Gastrocnemius medialis (tissue), 4 donors: ENCODE results near the gene MYLK. TPM values are rescaled to one million over a fixed set of nuclear protein-coding genes. Genes with fewer than 3 reads are reported as not detected.

Source experiments
- ATAC-seq, 2 donors: fragments of 150-250 bp; one replicate each; pipeline ENCODE4 v1.9.1; 2016
- DNase-seq, 2 donors: peaks; one replicate each; pipeline ENCODE4 v3.0.0-alpha.2; 2019
- H3K27ac ChIP-seq, 4 donors: fragments of 200-600 bp; sonication (generic); 1 replicate in 1 of 4; 2 replicates in 3 of 4; pipeline ENCODE4 v1.5.1; 2016 to 2018; ENCODE audit warnings: mild to moderate bottlenecking in 2 of 4, moderate library complexity in 1 of 4
- H3K27me3 ChIP-seq, 3 donors: fragments of 200-600 bp; sonication (generic) in 2 of 3; 1 replicate in 1 of 3; 2 replicates in 2 of 3; pipeline versions ENCODE4 v1.5.1 to v1.6.0; 2016 to 2019; ENCODE audit warnings: mild to moderate bottlenecking in 1 of 3, moderate library complexity in 1 of 3
- H3K36me3 ChIP-seq, 2 donors: fragments of 200-600 bp; sonication (generic) in 1 of 2; one replicate each; pipeline ENCODE4 v1.5.1; 2017 to 2018
- H3K4me1 ChIP-seq, 2 donors: fragments of 200-600 bp; sonication (generic) in 1 of 2; one replicate each; pipeline ENCODE4 v1.5.1; 2016 to 2017; ENCODE audit warnings: mild to moderate bottlenecking in 2 of 2
- H3K4me3 ChIP-seq, 4 donors: fragments of 200-600 bp; sonication (generic) in 3 of 4; 1 replicate in 1 of 4; 2 replicates in 3 of 4; pipeline ENCODE4 v1.5.1; 2016 to 2019; ENCODE audit warnings: mild to moderate bottlenecking in 2 of 4
- H3K9me3 ChIP-seq, 3 donors: fragments of 200-600 bp; sonication (generic) in 2 of 3; 1 replicate in 1 of 3; 2 replicates in 2 of 3; pipeline ENCODE4 v1.5.1; 2016 to 2019
- CTCF ChIP-seq, 5 experiments: fragments of 450-650 bp in 3 of 5; fragments of 200-600 bp in 2 of 5; sonication (generic) in 2 of 5; IDR thresholded peaks in 4 of 5; conservative IDR thresholded peaks in 1 of 5; 1 replicate in 4 of 5; 2 replicates in 1 of 5; pipeline ENCODE4 v1.5.1; 2016 to 2019; ENCODE audit warnings: antibody characterized with exemption in 5 of 5, mild to moderate bottlenecking in 3 of 5, moderate library complexity in 3 of 5
- POLR2A ChIP-seq, 2 donors: fragments of 450-650 bp; IDR thresholded peaks; one replicate each; pipeline ENCODE4 v1.6.1; 2017; ENCODE audit warnings: antibody characterized with exemption in 2 of 2, mild to moderate bottlenecking in 2 of 2, moderate library complexity in 2 of 2
- in situ Hi-C, 4 donors: fragments of 200-750 bp; cut with MboI; loops; one replicate each; pipeline versions ENCODE4 v1.15.0 to v1.8.0; 2017; ENCODE audit warnings: low sequenced_read_pairs in 4 of 4
- intact Hi-C: fragments of 100-400 bp; cut with DNase I; formaldehyde crosslinking; loops from one replicate; pipeline ENCODE4 v1.15.1; 2023; ENCODE audit warnings: low total_unique reads
- total RNA-seq, 4 donors: library from RNA; depleted of rRNA; stranded (reverse); fragments of >200 nt; gene quantifications; one replicate each; pipeline versions ENCODE4 v1.1.0 to v1.2.3, GENCODE V29; 2016

The MYLK gene
- total RNA-seq, 4 donors from 2014 or later = 5.6 to 19.6 (median 8.8) TPM

GRCh38 chr3:123688241-123688747 lies 195.8 kb downstream of the MYLK start:
- no peaks in the 10 kb centered on the region for H3K36me3 ChIP-seq
- TF ChIP-seq POLR2A (IDR thresholded peaks at IDR 0.05) (no peak), CTCF (IDR thresholded peaks at IDR 0.05 in 4 of 5, conservative IDR thresholded peaks at IDR 0.05 in 1 of 5) (no peak)
- intact Hi-C loops = no loop called here
- no peak for DNase-seq
- no peaks in the 10 kb centered on the region for H3K27me3 ChIP-seq
- H3K9me3 ChIP-seq = no peaks in the 10 kb centered on the region
- no peak overlapping the region for H3K27ac ChIP-seq
- in situ Hi-C loops = no loop called here
- peak; percentile 16 to 53 for ATAC-seq
- peaks cover 0 to 8% of the 10 kb centered on the region in 2 donors for H3K4me1 ChIP-seq
- no peak overlapping the region for H3K4me3 ChIP-seq

GRCh38 chr3:123687286-123687685 lies 196.8 kb downstream of the MYLK start:
- Histone ChIP-seq H3K9me3 (no peaks in the 10 kb centered on the region), H3K27me3 (no peaks in the 10 kb centered on the region), H3K4me1 (peaks cover 0 to 8% of the 10 kb centered on the region in 2 donors), H3K36me3 (no peaks in the 10 kb centered on the region), H3K4me3 (no peak overlapping the region), H3K27ac (peak overlapping the region in 1 of 4 donors; percentile 27)
- intact Hi-C loops (no loop called here), in situ Hi-C loops (no loop called here)
- TF ChIP-seq POLR2A (IDR thresholded peaks at IDR 0.05) (no peak), CTCF (IDR thresholded peaks at IDR 0.05 in 4 of 5, conservative IDR thresholded peaks at IDR 0.05 in 1 of 5) (no peak)
- ATAC-seq (no peak), DNase-seq (no peak)

GRCh38 chr3:123686251-123686650 lies 197.9 kb downstream of the MYLK start:
- Histone ChIP-seq H3K27ac (peak overlapping the region in 1 of 4 donors; percentile 27), H3K36me3 (no peaks in the 10 kb centered on the region), H3K4me1 (peaks cover 0 to under 1% of the 10 kb centered on the region in 2 donors), H3K9me3 (no peaks in the 10 kb centered on the region), H3K4me3 (no peak overlapping the region), H3K27me3 (no peaks in the 10 kb centered on the region)
- no peak for DNase-seq
- in situ Hi-C loops (no loop called here), intact Hi-C loops (no loop called here)
- no peak for TF ChIP-seq POLR2A (IDR thresholded peaks at IDR 0.05)
- TF ChIP-seq CTCF (IDR thresholded peaks at IDR 0.05 in 4 of 5, conservative IDR thresholded peaks at IDR 0.05 in 1 of 5) = no peak
- no peak for ATAC-seq

- DNase-seq (no peak), ATAC-seq (no peak)
- in situ Hi-C loops = no loop called here
- TF ChIP-seq POLR2A (IDR thresholded peaks at IDR 0.05) (no peak), CTCF (IDR thresholded peaks at IDR 0.05 in 4 of 5, conservative IDR thresholded peaks at IDR 0.05 in 1 of 5) (no peak)
- Histone ChIP-seq H3K27me3 (no peaks in the 10 kb centered on the region), H3K36me3 (no peaks in the 10 kb centered on the region), H3K9me3 (no peaks in the 10 kb centered on the region), H3K4me3 (no peak overlapping the region), H3K27ac (no peak overlapping the region), H3K4me1 (no peaks in the 10 kb centered on the region)
- intact Hi-C loops = no loop called here
Observed at GRCh38 chr3:123685780-123686179, 198.4 kb downstream of the MYLK start.

GRCh38 chr3:123684636-123685035 lies 199.5 kb downstream of the MYLK start:
- DNase-seq = no peak
- no peaks in the 10 kb centered on the region for H3K4me1 ChIP-seq
- no peaks in the 10 kb centered on the region for H3K36me3 ChIP-seq
- no peak overlapping the region for H3K27ac ChIP-seq
- intact Hi-C loops = no loop called here
- no peaks in the 10 kb centered on the region for H3K9me3 ChIP-seq
- in situ Hi-C loops = no loop called here
- no peak for ATAC-seq
- TF ChIP-seq CTCF (IDR thresholded peaks at IDR 0.05 in 4 of 5, conservative IDR thresholded peaks at IDR 0.05 in 1 of 5) (no peak), POLR2A (IDR thresholded peaks at IDR 0.05) (no peak)
- no peaks in the 10 kb centered on the region for H3K27me3 ChIP-seq
- no peak overlapping the region for H3K4me3 ChIP-seq
